ENCODE data around the gene SLC19A2.

DNA sequence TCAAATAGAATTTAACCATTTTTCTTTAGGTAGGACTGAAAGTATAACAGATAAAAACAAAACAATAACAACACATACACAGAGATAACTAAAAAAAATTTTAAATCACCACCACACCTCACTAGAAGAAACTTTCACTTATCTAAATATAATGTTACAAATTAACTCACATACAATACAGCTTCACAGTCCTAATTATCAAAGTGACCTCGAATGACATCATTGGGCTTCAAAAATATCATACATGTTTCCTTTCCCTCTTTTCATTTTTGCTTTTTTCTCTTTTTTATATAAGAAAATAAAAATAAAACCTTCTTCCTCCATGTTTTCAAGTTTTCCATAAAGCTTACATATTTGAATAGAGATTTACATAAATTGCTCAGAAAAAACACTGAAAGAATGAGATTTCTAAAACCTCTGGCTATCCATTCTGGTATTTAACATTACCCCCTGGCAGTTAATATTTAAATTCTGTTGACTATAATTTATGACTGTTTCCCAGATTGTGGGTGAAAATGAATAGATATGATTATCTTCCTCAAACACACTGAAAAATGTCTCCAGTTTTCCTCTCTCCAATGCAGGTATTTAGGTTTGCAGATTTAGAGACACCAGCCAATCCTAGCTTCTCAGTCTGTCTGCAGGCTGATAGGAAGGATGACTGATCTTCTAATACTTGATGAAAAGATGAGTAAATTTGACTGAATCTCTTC is 40.5 kb upstream of the SLC19A2 start:
- TF ChIP-seq, protein P1, sequence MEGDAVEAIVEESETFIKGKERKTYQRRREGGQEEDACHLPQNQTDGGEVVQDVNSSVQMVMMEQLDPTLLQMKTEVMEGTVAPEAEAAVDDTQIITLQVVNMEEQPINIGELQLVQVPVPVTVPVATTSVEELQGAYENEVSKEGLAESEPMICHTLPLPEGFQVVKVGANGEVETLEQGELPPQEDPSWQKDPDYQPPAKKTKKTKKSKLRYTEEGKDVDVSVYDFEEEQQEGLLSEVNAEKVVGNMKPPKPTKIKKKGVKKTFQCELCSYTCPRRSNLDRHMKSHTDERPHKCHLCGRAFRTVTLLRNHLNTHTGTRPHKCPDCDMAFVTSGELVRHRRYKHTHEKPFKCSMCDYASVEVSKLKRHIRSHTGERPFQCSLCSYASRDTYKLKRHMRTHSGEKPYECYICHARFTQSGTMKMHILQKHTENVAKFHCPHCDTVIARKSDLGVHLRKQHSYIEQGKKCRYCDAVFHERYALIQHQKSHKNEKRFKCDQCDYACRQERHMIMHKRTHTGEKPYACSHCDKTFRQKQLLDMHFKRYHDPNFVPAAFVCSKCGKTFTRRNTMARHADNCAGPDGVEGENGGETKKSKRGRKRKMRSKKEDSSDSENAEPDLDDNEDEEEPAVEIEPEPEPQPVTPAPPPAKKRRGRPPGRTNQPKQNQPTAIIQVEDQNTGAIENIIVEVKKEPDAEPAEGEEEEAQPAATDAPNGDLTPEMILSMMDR (IDR thresholded peaks at IDR 0.05; ENCODE audit: extremely low read depth in 1 of 2, insufficient read depth in 1 of 2, low read depth in 1 of 2, low read length in 2 of 2): no peak
- TF ChIP-seq POLR2A (IDR thresholded peaks at IDR 0.05; ENCODE audit: low read depth, low read length) (no peak), POLR2AphosphoS5 (IDR thresholded peaks at IDR 0.05; ENCODE audit: insufficient read depth, low read depth, low read length) (no peak), EZH2 (IDR thresholded peaks at IDR 0.05; ENCODE audit: borderline replicate concordance, low read depth, low read length, severe bottlenecking) (no peak), MYC (IDR thresholded peaks at IDR 0.05; ENCODE audit: low read depth, low read length) (no peak)

Data from endothelial cell of umbilical vein (primary cell).